ENCODE measurements around the gene SACM1L. TPM values are rescaled to one million over a fixed set of nuclear protein-coding genes. Genes with fewer than 3 reads are reported as not detected.

SACM1L gene
- total and polyA plus RNA-seq, 2 of the 8 experiments (the other 6 are each of a cell fraction or from before 2014, with no cell fraction given) = 20.1 to 61.0 TPM

DNA sequence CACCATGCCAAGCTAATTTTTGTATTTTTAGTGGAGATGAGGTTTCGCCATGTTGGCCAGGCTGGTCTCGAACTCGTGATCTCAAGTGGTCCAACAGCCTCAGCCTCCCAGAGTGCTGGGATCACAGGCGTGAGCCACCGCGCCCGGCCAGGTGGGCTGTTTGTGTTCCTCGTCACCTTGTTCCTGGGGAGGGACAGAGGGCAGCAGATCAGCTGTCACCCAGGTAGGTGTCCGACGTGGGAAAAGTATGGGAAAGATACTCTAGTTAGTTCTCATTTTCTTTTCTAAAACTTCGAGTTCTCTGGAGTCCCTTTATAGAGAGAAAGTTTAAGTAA is 28.7 kb upstream of the SACM1L start:
- Histone ChIP-seq H3K14ac (ENCODE audit: insufficient read length) (no peak overlapping the region), H2BK12ac (ENCODE audit: low read depth, low read length) (no peak overlapping the region), H4K8ac (ENCODE audit: extremely low read depth, insufficient read depth, low read length) (no peak overlapping the region), H3K27ac (ENCODE audit: low read depth, low read length) (no peak overlapping the region), H4K20me1 (replicated peaks in 1 of 2; ENCODE audit: control insufficient read depth in 1 of 2, insufficient read depth in 2 of 2, low read length in 2 of 2) (no peaks in the 10 kb centered on the region), H4K91ac (replicated peaks; ENCODE audit: insufficient read length, low read length) (no peak overlapping the region), H2BK15ac (ENCODE audit: low read length) (no peak overlapping the region), H3K36me3 (ENCODE audit: control insufficient read depth in 2 of 4, insufficient read depth in 4 of 4, low read length in 3 of 4) (peaks cover 0 to 3% (median 0%) of the 10 kb centered on the region in 4 experiments; a peak in 2 of 8 replicates), H3K18ac (ENCODE audit: extremely low read depth, low read length) (no peak overlapping the region), H2BK20ac (ENCODE audit: low read length) (no peak overlapping the region), H2AFZ (ENCODE audit: low read length) (no peak overlapping the region), H3K27me3 (replicated peaks in 1 of 4; ENCODE audit: control insufficient read depth in 3 of 4, extremely low read depth in 1 of 4, insufficient read depth in 3 of 4, low read length in 3 of 4) (no peaks in the 10 kb centered on the region), H3K4me2 (ENCODE audit: insufficient read depth in 1 of 2, low read depth in 2 of 2, low read length in 2 of 2) (no peak overlapping the region), H2BK5ac (ENCODE audit: low read depth, low read length) (no peak overlapping the region), H3K79me1 (ENCODE audit: low read depth, low read length) (no peaks in the 10 kb centered on the region), H3K4ac (replicated peaks; ENCODE audit: insufficient read length, low read depth, low read length) (no peak overlapping the region), H3K79me2 (ENCODE audit: control insufficient read depth in 1 of 2, insufficient read depth in 2 of 2, low read length in 2 of 2) (0 out of 4 replicates have a peak, but pooled peaks cover 0 to 3% of the 10 kb centered on the region in 2 experiments), H2AK5ac (ENCODE audit: low read depth, low read length) (no peak overlapping the region), H3K56ac (replicated peaks; ENCODE audit: insufficient read length, low read depth, low read length) (no peak overlapping the region), H4K5ac (ENCODE audit: insufficient read length, low read depth, low read length) (no peak overlapping the region), H3K9ac (replicated peaks in 1 of 4; ENCODE audit: extremely low read depth in 1 of 4, low read depth in 3 of 4, low read length in 3 of 4) (no peak overlapping the region), H3K23me2 (ENCODE audit: low read depth, low read length) (no peaks in the 10 kb centered on the region), H3K23ac (ENCODE audit: insufficient read length) (no peak overlapping the region), H2BK120ac (replicated peaks; ENCODE audit: low read depth, low read length) (no peak overlapping the region), H3K4me3 (ENCODE audit: extremely low read depth in 1 of 4, insufficient read depth in 2 of 4, low read depth in 3 of 4, low read length in 4 of 4) (no peak overlapping the region), H3K9me3 (ENCODE audit: insufficient read depth in 2 of 2, low read depth in 1 of 2, low read length in 1 of 2) (peaks cover 0 to 2% of the 10 kb centered on the region in 2 experiments; a peak in 1 of 4 replicates), H3K4me1 (replicated peaks in 1 of 4; ENCODE audit: control insufficient read depth in 3 of 4, insufficient read depth in 4 of 4, low read length in 3 of 4) (no peaks in the 10 kb centered on the region)
- FAIRE-seq = no peak
- ChIA-PET POLR2A (ENCODE audit: partially characterized antibody) (interaction anchor here (0.7 to 1.8 kb wide), 3 partner anchors 12 to 515 kb away, joined by 3 to 5 read pairs (median 4); partner anchors contain the start of gene CDCP1), CTCF (ENCODE audit: partially characterized antibody) (interaction anchor here (0.6 to 4.9 kb wide), 67 partner anchors 8 to 1226 kb away, joined by 3 to 65 read pairs (median 4); partner anchors contain the start of genes LIMD1 and SACM1L)
- no peak for DNase-seq (ENCODE audit: low read depth in 1 of 2, low spot score in 2 of 2)
- TF ChIP-seq KDM1A (IDR thresholded peaks at IDR 0.05; ENCODE audit: borderline replicate concordance, low read length) (no peak), SRF (IDR thresholded peaks at IDR 0.05; ENCODE audit: low read depth, low read length) (no peak)
- 98% methylated on average over 11 of the region's 11 CpGs; no CpG with 5 or more reads in 1 of the 2 experiments for WGBS, 2 experiments (ENCODE audit: extremely low coverage in 1 of 2, insufficient coverage in 1 of 2, insufficient read length in 1 of 2, insufficient replicate concordance in 2 of 2, low coverage in 1 of 2, low lambda C conversion rate in 2 of 2, missing lambda C conversion rate in 1 of 2)

Data from H1 (cell line).